Measurements from ENCODE around the gene SLC5A3. TPM values are rescaled to one million over a fixed set of nuclear protein-coding genes. Genes with fewer than 3 reads are reported as not detected.

The SLC5A3 gene
- total and polyA plus RNA-seq, 2 of the 8 experiments (the other 6 are each of a cell fraction or from before 2014, with no cell fraction given) = 4.0 to 19.4 TPM

DNA sequence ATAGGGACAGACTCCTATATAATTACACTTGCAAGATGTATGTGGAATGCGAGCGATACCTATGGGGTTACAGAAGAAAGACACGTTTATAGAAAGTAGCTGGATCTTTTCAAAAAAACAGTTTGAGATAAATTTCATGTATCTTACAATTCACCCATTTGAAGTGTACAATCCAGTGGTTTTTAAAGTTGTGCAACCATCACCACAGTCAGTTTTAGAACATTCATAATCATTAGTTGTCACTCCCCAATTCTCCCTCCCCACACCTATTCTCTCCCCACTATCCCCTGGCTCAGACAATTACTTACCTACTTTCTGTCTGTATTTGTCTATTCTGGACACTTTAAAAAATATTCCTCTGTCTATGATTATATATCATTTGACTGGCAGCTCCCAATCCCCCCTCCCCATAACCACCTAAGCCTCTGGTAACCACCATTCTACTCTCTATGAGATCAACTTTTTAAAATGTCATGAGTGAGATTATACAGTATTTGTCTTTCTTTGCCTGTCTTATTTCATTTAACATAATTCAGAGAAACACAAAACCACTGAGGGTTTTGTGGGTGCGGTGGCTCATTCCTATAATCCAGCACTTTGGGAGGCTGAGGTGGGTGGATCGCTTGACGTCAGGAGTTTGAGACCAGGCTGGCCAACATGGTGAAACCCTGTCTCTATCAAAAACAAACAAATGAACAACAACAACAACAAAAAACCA is 39.1 kb downstream of the SLC5A3 start (continued):
- TF ChIP-seq, protein P1, sequence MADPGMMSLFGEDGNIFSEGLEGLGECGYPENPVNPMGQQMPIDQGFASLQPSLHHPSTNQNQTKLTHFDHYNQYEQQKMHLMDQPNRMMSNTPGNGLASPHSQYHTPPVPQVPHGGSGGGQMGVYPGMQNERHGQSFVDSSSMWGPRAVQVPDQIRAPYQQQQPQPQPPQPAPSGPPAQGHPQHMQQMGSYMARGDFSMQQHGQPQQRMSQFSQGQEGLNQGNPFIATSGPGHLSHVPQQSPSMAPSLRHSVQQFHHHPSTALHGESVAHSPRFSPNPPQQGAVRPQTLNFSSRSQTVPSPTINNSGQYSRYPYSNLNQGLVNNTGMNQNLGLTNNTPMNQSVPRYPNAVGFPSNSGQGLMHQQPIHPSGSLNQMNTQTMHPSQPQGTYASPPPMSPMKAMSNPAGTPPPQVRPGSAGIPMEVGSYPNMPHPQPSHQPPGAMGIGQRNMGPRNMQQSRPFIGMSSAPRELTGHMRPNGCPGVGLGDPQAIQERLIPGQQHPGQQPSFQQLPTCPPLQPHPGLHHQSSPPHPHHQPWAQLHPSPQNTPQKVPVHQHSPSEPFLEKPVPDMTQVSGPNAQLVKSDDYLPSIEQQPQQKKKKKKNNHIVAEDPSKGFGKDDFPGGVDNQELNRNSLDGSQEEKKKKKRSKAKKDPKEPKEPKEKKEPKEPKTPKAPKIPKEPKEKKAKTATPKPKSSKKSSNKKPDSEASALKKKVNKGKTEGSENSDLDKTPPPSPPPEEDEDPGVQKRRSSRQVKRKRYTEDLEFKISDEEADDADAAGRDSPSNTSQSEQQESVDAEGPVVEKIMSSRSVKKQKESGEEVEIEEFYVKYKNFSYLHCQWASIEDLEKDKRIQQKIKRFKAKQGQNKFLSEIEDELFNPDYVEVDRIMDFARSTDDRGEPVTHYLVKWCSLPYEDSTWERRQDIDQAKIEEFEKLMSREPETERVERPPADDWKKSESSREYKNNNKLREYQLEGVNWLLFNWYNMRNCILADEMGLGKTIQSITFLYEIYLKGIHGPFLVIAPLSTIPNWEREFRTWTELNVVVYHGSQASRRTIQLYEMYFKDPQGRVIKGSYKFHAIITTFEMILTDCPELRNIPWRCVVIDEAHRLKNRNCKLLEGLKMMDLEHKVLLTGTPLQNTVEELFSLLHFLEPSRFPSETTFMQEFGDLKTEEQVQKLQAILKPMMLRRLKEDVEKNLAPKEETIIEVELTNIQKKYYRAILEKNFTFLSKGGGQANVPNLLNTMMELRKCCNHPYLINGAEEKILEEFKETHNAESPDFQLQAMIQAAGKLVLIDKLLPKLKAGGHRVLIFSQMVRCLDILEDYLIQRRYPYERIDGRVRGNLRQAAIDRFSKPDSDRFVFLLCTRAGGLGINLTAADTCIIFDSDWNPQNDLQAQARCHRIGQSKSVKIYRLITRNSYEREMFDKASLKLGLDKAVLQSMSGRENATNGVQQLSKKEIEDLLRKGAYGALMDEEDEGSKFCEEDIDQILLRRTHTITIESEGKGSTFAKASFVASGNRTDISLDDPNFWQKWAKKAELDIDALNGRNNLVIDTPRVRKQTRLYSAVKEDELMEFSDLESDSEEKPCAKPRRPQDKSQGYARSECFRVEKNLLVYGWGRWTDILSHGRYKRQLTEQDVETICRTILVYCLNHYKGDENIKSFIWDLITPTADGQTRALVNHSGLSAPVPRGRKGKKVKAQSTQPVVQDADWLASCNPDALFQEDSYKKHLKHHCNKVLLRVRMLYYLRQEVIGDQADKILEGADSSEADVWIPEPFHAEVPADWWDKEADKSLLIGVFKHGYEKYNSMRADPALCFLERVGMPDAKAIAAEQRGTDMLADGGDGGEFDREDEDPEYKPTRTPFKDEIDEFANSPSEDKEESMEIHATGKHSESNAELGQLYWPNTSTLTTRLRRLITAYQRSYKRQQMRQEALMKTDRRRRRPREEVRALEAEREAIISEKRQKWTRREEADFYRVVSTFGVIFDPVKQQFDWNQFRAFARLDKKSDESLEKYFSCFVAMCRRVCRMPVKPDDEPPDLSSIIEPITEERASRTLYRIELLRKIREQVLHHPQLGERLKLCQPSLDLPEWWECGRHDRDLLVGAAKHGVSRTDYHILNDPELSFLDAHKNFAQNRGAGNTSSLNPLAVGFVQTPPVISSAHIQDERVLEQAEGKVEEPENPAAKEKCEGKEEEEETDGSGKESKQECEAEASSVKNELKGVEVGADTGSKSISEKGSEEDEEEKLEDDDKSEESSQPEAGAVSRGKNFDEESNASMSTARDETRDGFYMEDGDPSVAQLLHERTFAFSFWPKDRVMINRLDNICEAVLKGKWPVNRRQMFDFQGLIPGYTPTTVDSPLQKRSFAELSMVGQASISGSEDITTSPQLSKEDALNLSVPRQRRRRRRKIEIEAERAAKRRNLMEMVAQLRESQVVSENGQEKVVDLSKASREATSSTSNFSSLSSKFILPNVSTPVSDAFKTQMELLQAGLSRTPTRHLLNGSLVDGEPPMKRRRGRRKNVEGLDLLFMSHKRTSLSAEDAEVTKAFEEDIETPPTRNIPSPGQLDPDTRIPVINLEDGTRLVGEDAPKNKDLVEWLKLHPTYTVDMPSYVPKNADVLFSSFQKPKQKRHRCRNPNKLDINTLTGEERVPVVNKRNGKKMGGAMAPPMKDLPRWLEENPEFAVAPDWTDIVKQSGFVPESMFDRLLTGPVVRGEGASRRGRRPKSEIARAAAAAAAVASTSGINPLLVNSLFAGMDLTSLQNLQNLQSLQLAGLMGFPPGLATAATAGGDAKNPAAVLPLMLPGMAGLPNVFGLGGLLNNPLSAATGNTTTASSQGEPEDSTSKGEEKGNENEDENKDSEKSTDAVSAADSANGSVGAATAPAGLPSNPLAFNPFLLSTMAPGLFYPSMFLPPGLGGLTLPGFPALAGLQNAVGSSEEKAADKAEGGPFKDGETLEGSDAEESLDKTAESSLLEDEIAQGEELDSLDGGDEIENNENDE (IDR thresholded peaks at IDR 0.05; ENCODE audit: insufficient replicate concordance, low read length) = no peak
- TF ChIP-seq JUND (IDR thresholded peaks at IDR 0.05; ENCODE audit: low read length) (no peak), NANOG (IDR thresholded peaks at IDR 0.05; ENCODE audit: insufficient read depth, low read depth, low read length, poor library complexity, severe bottlenecking) (no peak), TBP (IDR thresholded peaks at IDR 0.05; ENCODE audit: low read depth, low read length) (no peak), FOSL1 (IDR thresholded peaks at IDR 0.05; ENCODE audit: insufficient read depth, low read depth, low read length) (no peak), POLR2A (IDR thresholded peaks at IDR 0.05; ENCODE audit: control extremely low read depth in 1 of 2, low read depth in 2 of 2, low read length in 2 of 2) (no peak), ASH2L (IDR thresholded peaks at IDR 0.05; ENCODE audit: low read length) (no peak), CTBP2 (IDR thresholded peaks at IDR 0.05; ENCODE audit: borderline replicate concordance, insufficient read depth, insufficient read length, low read length) (no peak), SP2 (IDR thresholded peaks at IDR 0.05; ENCODE audit: low read length) (no peak), CREB1 (IDR thresholded peaks at IDR 0.05) (no peak)
- TF ChIP-seq, protein P2, sequence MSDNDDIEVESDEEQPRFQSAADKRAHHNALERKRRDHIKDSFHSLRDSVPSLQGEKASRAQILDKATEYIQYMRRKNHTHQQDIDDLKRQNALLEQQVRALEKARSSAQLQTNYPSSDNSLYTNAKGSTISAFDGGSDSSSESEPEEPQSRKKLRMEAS (IDR thresholded peaks at IDR 0.05) = no peak
